Gastroesophageal sphincter (tissue), 3 donors: ENCODE results near the gene ISYNA1.

Experiments
- EP300 ChIP-seq: sonication (generic); formaldehyde crosslinking; IDR thresholded peaks from one replicate; pipeline ENCODE4 v1.6.1; 2017; ENCODE audit warnings: antibody characterized with exemption, mild to moderate bottlenecking
- POLR2A ChIP-seq, 2 donors: fragments of 450-650 bp; IDR thresholded peaks; one replicate each; pipeline ENCODE4 v1.6.1; 2017; ENCODE audit warnings: antibody characterized with exemption in 2 of 2, mild to moderate bottlenecking in 2 of 2, moderate library complexity in 1 of 2
- POLR2AphosphoS5 ChIP-seq: sonication (generic); formaldehyde crosslinking; IDR thresholded peaks from one replicate; pipeline ENCODE4 v1.6.1; 2017; ENCODE audit warnings: antibody characterized with exemption
- TF ChIP-seq, protein P1 (sequence below), 4 experiments: fragments of 200-600 bp in 2 of 4; fragments of 450-650 bp in 2 of 4; sonication (generic) in 1 of 4; IDR thresholded peaks; one replicate each; pipeline ENCODE4 v1.5.1; 2017 to 2019; ENCODE audit warnings: antibody characterized with exemption in 4 of 4, mild to moderate bottlenecking in 2 of 4, moderate library complexity in 2 of 4

DNA sequence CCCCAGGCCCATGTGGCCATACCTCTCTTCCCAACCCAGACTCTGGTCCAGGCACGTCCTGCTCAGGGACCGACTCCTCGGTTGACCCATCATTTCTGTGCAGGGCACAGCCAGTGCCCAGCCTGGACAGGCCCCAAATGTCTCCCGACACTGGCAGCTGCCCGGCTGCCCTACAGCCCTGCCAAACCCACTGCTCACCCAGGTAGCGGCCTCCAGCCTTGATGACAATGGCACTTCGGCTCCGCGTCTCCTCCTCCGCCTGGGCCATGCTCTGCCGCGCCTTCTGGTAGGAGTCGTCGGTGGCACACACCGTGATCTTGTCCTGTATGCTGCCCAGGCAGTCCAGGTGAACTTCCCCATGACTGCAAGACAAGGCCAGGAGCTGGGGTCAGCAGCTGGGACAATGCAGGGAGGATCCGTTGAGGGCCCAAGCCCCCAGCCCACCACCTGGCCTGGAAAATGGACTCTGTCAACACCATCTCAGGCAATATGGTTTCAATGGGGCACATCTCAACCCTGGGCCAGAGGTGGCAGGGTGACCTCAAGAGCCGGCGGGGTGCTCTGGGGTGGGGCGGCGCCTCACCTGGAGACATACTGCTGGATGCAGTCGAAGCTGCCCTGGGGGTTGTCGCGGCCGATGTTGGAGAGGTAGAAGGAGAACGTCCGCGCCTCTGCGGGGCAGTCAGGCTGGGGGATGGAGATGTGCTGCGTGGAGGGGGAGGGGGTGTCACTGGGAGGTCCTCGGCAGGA is 27.5 kb upstream of the ISYNA1 start:
- TF ChIP-seq, protein P1, sequence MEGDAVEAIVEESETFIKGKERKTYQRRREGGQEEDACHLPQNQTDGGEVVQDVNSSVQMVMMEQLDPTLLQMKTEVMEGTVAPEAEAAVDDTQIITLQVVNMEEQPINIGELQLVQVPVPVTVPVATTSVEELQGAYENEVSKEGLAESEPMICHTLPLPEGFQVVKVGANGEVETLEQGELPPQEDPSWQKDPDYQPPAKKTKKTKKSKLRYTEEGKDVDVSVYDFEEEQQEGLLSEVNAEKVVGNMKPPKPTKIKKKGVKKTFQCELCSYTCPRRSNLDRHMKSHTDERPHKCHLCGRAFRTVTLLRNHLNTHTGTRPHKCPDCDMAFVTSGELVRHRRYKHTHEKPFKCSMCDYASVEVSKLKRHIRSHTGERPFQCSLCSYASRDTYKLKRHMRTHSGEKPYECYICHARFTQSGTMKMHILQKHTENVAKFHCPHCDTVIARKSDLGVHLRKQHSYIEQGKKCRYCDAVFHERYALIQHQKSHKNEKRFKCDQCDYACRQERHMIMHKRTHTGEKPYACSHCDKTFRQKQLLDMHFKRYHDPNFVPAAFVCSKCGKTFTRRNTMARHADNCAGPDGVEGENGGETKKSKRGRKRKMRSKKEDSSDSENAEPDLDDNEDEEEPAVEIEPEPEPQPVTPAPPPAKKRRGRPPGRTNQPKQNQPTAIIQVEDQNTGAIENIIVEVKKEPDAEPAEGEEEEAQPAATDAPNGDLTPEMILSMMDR (IDR thresholded peaks at IDR 0.05) = no peak
- no peak for TF ChIP-seq POLR2A (IDR thresholded peaks at IDR 0.05)
- no peak for TF ChIP-seq POLR2AphosphoS5
- no peak for TF ChIP-seq EP300
